PC-9 (cell line): ENCODE results near the gene MAST2. TPM values are rescaled to one million over a fixed set of nuclear protein-coding genes. Genes with fewer than 3 reads are reported as not detected.

Experiments used
- BruUV-seq: library from RNA; stranded (reverse); fragments of 400-500 nt; replicated peaks from 2 replicates; lab custom pipeline; 2021; lab: Mats Ljungman, UMichigan
- CTCF ChIA-PET: fragments of 300-600 bp; sonication (Branson Sonifier 250); formaldehyde crosslinking; loops from one replicate; lab custom pipeline; 2022; ENCODE audit warnings: antibody characterized with exemption; lab: Charles Lee
- POLR2A ChIA-PET: fragments of 300-600 bp; sonication (Branson Sonifier 250); formaldehyde crosslinking; loops from one replicate; lab custom pipeline; 2022; ENCODE audit warnings: antibody characterized with exemption; ENCODE audit not compliant: unreplicated experiment; lab: Charles Lee
- DNase-seq, 2 experiments: peaks; one replicate each; pipeline versions ENCODE4 v3.0.0 to v3.0.0-alpha.2; 2015 to 2022; ENCODE audit warnings: mixed read lengths in 1 of 2
- H2AFZ ChIP-seq: fragments of 200-600 bp; sonication (generic); 2 replicates; pipeline ENCODE4 v1.8.1; 2017; ENCODE audit warnings: antibody characterized with exemption
- H3F3A ChIP-seq: fragments of 200-600 bp; sonication (generic); 2 replicates; pipeline ENCODE4 v1.8.1; 2017; ENCODE audit warnings: antibody characterized with exemption, mild to moderate bottlenecking, low read depth; ENCODE audit not compliant: insufficient read depth
- H3K27ac ChIP-seq: fragments of 200-600 bp; sonication (generic); 2 replicates; pipeline ENCODE4 v1.6.1; 2016; ENCODE audit warnings: mixed run types
- H3K27me3 ChIP-seq: fragments of 200-600 bp; sonication (generic); 2 replicates; pipeline ENCODE4 v1.6.1; 2016; ENCODE audit warnings: low read depth, mixed run types; ENCODE audit not compliant: insufficient read depth
- H3K36me3 ChIP-seq: fragments of 200-600 bp; sonication (generic); 2 replicates; pipeline ENCODE4 v1.6.1; 2016; ENCODE audit warnings: low read depth, mixed run types
- H3K4me1 ChIP-seq: fragments of 200-600 bp; sonication (generic); replicated peaks from 2 replicates; pipeline ENCODE4 v1.6.1; 2016; ENCODE audit warnings: mixed run types; ENCODE audit not compliant: insufficient read depth
- H3K4me2 ChIP-seq: fragments of 200-600 bp; sonication (generic); 2 replicates; pipeline ENCODE4 v1.6.1; 2017; ENCODE audit warnings: mixed run types
- H3K4me3 ChIP-seq: fragments of 200-600 bp; sonication (generic); 2 replicates; pipeline ENCODE4 v1.6.1; 2016; ENCODE audit warnings: mixed run types
- H3K79me2 ChIP-seq: fragments of 200-600 bp; sonication (generic); 2 replicates; pipeline ENCODE4 v1.6.1; 2017; ENCODE audit warnings: low read depth, mixed run types
- H3K9me2 ChIP-seq: fragments of 200-600 bp; sonication (generic); 2 replicates; pipeline ENCODE4 v1.8.1; 2017; ENCODE audit warnings: mild to moderate bottlenecking; ENCODE audit not compliant: insufficient read depth
- H3K9me3 ChIP-seq: fragments of 200-600 bp; sonication (generic); 2 replicates; pipeline ENCODE4 v1.8.1; 2016; ENCODE audit warnings: low read depth; ENCODE audit not compliant: insufficient read depth
- H4K20me1 ChIP-seq: fragments of 200-600 bp; sonication (generic); 2 replicates; pipeline ENCODE4 v1.8.1; 2017; ENCODE audit not compliant: insufficient read depth
- CTCF ChIP-seq: fragments of 200-600 bp; sonication (generic); conservative IDR thresholded peaks from 2 replicates; pipeline ENCODE4 v1.6.1; 2017; ENCODE audit warnings: mixed run types, antibody characterized with exemption, mild to moderate bottlenecking, moderate library complexity
- EZH2 ChIP-seq: fragments of 200-600 bp; sonication (generic); IDR thresholded peaks from 2 replicates; pipeline ENCODE4 v1.8.0; 2017; ENCODE audit warnings: antibody characterized with exemption, low read depth
- intact Hi-C: fragments of 100-400 bp; cut with micrococcal nuclease; formaldehyde crosslinking; loops from one replicate; pipeline ENCODE4 v1.10.0; 2022; ENCODE audit not compliant: unreplicated experiment
- total RNA-seq: library from RNA; stranded (reverse); gene quantifications from 2 replicates; pipeline ENCODE4 v1.2.3, GENCODE V29; 2021

The MAST2 gene
- total RNA-seq, 1 experiment from 2014 or later, result 58.8 TPM

GRCh38 chr1:45859221-45859620, 55.8 kb downstream of the MAST2 start:
- no peaks in the 10 kb centered on the region for H3K36me3 ChIP-seq
- intact Hi-C loops, result no loop called here
- H3K4me2 ChIP-seq, result no peak overlapping the region
- H2AFZ ChIP-seq, result no peak overlapping the region
- H3K79me2 ChIP-seq, result peaks cover 21% of the 10 kb centered on the region; the same call in 1 of the 2 replicates
- H4K20me1 ChIP-seq, result no peaks in the 10 kb centered on the region
- H3K4me3 ChIP-seq, result no peak overlapping the region
- no peaks in the 10 kb centered on the region; the same call in 1 of the 2 replicates for H3K9me2 ChIP-seq
- POLR2A ChIA-PET, result no interaction called here
- DNase-seq, result no peak
- CTCF ChIA-PET, result no interaction called here
- TF ChIP-seq CTCF (no peak), EZH2 (no peak)
- H3F3A ChIP-seq, result no peaks in the 10 kb centered on the region
- H3K27me3 ChIP-seq, result no peaks in the 10 kb centered on the region
- H3K4me1 ChIP-seq, result 0 out of 2 replicates have a peak, but pooled peaks cover 5% of the 10 kb centered on the region
- no peak overlapping the region for H3K27ac ChIP-seq
- BruUV-seq, result no TSS peak
- no peaks in the 10 kb centered on the region for H3K9me3 ChIP-seq

- Histone ChIP-seq H3K9me2 (no peaks in the 10 kb centered on the region; the same call in 1 of the 2 replicates), H4K20me1 (no peaks in the 10 kb centered on the region), H3K4me3 (no peak overlapping the region), H3K4me1 (no peaks in the 10 kb centered on the region), H3K4me2 (no peak overlapping the region), H3F3A (no peaks in the 10 kb centered on the region), H3K27me3 (no peaks in the 10 kb centered on the region), H3K36me3 (no peaks in the 10 kb centered on the region), H2AFZ (no peak overlapping the region), H3K27ac (no peak overlapping the region), H3K79me2 (peaks cover 8% of the 10 kb centered on the region; the same call in 1 of the 2 replicates), H3K9me3 (no peaks in the 10 kb centered on the region)
- TF ChIP-seq CTCF, result no peak
- no peak for TF ChIP-seq EZH2
- ChIA-PET POLR2A (no interaction called here), CTCF (interaction anchor here (0.6 kb wide), 1 partner anchor 218 kb away, joined by 3 read pairs; no protein-coding TSS in a partner anchor)
- no TSS peak for BruUV-seq
- intact Hi-C loops, result no loop called here
- no peak for DNase-seq
Measured at GRCh38 chr1:45862008-45862407, 58.6 kb downstream of the MAST2 start.

GRCh38 chr1:45863218-45863617, 59.8 kb downstream of the MAST2 start:
- TF ChIP-seq EZH2 (no peak), CTCF (no peak)
- H3K27me3 ChIP-seq, result no peaks in the 10 kb centered on the region
- ChIA-PET POLR2A (no interaction called here), CTCF (interaction anchor here (0.6 kb wide), 1 partner anchor 319 kb away, joined by 3 read pairs; no protein-coding TSS in a partner anchor)
- no peaks in the 10 kb centered on the region for H4K20me1 ChIP-seq
- DNase-seq, result no peak
- H3K36me3 ChIP-seq, result no peaks in the 10 kb centered on the region
- no peak overlapping the region for H3K27ac ChIP-seq
- BruUV-seq, result no TSS peak
- H2AFZ ChIP-seq, result no peak overlapping the region
- H3F3A ChIP-seq, result no peaks in the 10 kb centered on the region
- H3K4me1 ChIP-seq, result no peaks in the 10 kb centered on the region
- no peaks in the 10 kb centered on the region for H3K9me3 ChIP-seq
- no peaks in the 10 kb centered on the region; the same call in 1 of the 2 replicates for H3K9me2 ChIP-seq
- H3K4me3 ChIP-seq, result no peak overlapping the region
- no peak overlapping the region for H3K4me2 ChIP-seq
- intact Hi-C loops, result no loop called here
- peaks cover 8% of the 10 kb centered on the region; the same call in 1 of the 2 replicates for H3K79me2 ChIP-seq
